ENCODE results near the gene DIP2B.

GRCh38 chr12:50488801-50489200, 16.0 kb upstream of the DIP2B start:
- no peak for TF ChIP-seq CTCF (IDR thresholded peaks at IDR 0.05)
- no peak for TF ChIP-seq POLR2AphosphoS5 (IDR thresholded peaks at IDR 0.05)

All from suprapubic skin (tissue), 3 donors.